ENCODE results near the gene RCHY1. TPM values are rescaled to one million over a fixed set of nuclear protein-coding genes. Genes with fewer than 3 reads are reported as not detected.
"Not testable (repeated sequence)": the region's sequence is repeated elsewhere in the genome, so short reads cannot be mapped to it uniquely, and the experiment has no call there.

RCHY1 gene
- 10 to 100 TPM; 21.3 to 37.4 (median 27.4) TPM for polyA plus RNA-seq (ENCODE audit: low read depth in 6 of 6)

- H3K27me3 Mint-ChIP-seq, result no peaks in the 10 kb centered on the region
- H3K27ac Mint-ChIP-seq, result peak within 1 kb of the TSS in 5 of 6 donors; percentile 99
- H3K9me3 Mint-ChIP-seq, result peaks cover 0 to 3% (median 1%) of the 10 kb centered on the region in 7 donors
- H3K4me3 Mint-ChIP-seq, result peak within 1 kb of the TSS in 2 of 8 donors; percentile 96 to 99
- DNase-seq (peak; percentile 94), ATAC-seq (ENCODE audit: low read depth in 2 of 2) (peak; percentile 86 to 88)
- H3K4me1 Mint-ChIP-seq, result peaks cover 32 to 34% (median 34%) of the 10 kb centered on the region in 3 donors
- peaks cover 19 to 26% of the 10 kb centered on the region in 2 donors for H3K36me3 Mint-ChIP-seq
Observed at GRCh38 chr4:75514131-75514948, at the start of gene RCHY1, which contains the start of gene THAP6. Gene RCHY1 (minus strand): TSS chr4:75514403. CDS start chr4:75514286, 117 bp downstream. Gene THAP6 (plus strand): TSS chr4:75514473. CDS start chr4:75515453, 980 bp downstream.

- no peak overlapping the region for H3K27ac Mint-ChIP-seq
- no peak for DNase-seq
- peaks cover 0 to 4% of the 10 kb centered on the region in 2 donors for H3K36me3 Mint-ChIP-seq
- no peaks in the 10 kb centered on the region for H3K9me3 Mint-ChIP-seq
- H3K4me3 Mint-ChIP-seq, result no peak overlapping the region
- no peaks in the 10 kb centered on the region for H3K4me1 Mint-ChIP-seq
- peaks cover 0 to 41% (median 29%) of the 10 kb centered on the region in 3 donors for H3K27me3 Mint-ChIP-seq
- no peak for ATAC-seq (ENCODE audit: low read depth in 2 of 2)
Observed at GRCh38 chr4:75561789-75562188, 47.6 kb upstream of the RCHY1 start.

GRCh38 chr4:75557696-75558095 lies 43.5 kb upstream of the RCHY1 start:
- Mint-ChIP-seq H3K9me3 (no peaks in the 10 kb centered on the region), H3K4me3 (no peak overlapping the region), H3K4me1 (no peaks in the 10 kb centered on the region), H3K27ac (no peak overlapping the region), H3K36me3 (no peaks in the 10 kb centered on the region), H3K27me3 (peaks cover 8 to 35% (median 34%) of the 10 kb centered on the region in 3 donors)
- ATAC-seq (ENCODE audit: low read depth in 2 of 2) (no peak), DNase-seq (no peak)

GRCh38 chr4:75555294-75556164 lies 41.3 kb upstream of the RCHY1 start, which contains the start of gene ODAPH:
Gene ODAPH (plus strand): TSS chr4:75556066. CDS start chr4:75556083, 17 bp downstream.
- H3K27me3 Mint-ChIP-seq, result peaks cover 8 to 28% (median 26%) of the 10 kb centered on the region in 3 donors
- H3K4me3 Mint-ChIP-seq, result no peak within 1 kb of the TSS
- no peaks in the 10 kb centered on the region for H3K36me3 Mint-ChIP-seq
- H3K9me3 Mint-ChIP-seq, result no peaks in the 10 kb centered on the region
- H3K27ac Mint-ChIP-seq, result no peak within 1 kb of the TSS
- ATAC-seq (ENCODE audit: low read depth in 2 of 2) (peak in 1 of 2 donors; percentile 47), DNase-seq (no peak)
- no peaks in the 10 kb centered on the region for H3K4me1 Mint-ChIP-seq

- no peak for ATAC-seq (ENCODE audit: low read depth in 2 of 2)
- H3K4me1 Mint-ChIP-seq, result peaks cover 0 to 5% (median 0%) of the 10 kb centered on the region in 3 donors
- peaks cover 0 to 5% (median 0%) of the 10 kb centered on the region in 7 donors for H3K9me3 Mint-ChIP-seq
- no peak for DNase-seq
- H3K36me3 Mint-ChIP-seq, result no peaks in the 10 kb centered on the region
- H3K4me3 Mint-ChIP-seq, result no peak overlapping the region
- H3K27me3 Mint-ChIP-seq, result peaks cover 8 to 11% (median 8%) of the 10 kb centered on the region in 3 donors
- no peak overlapping the region for H3K27ac Mint-ChIP-seq
Observed at GRCh38 chr4:75552452-75552851, 38.2 kb upstream of the RCHY1 start.

- peak overlapping the region in 1 of 6 donors; percentile 26 for H3K27ac Mint-ChIP-seq
- peaks cover 0 to 5% of the 10 kb centered on the region in 2 donors for H3K36me3 Mint-ChIP-seq
- H3K4me1 Mint-ChIP-seq, result peaks cover 0 to 5% (median 0%) of the 10 kb centered on the region in 3 donors
- DNase-seq (no peak), ATAC-seq (ENCODE audit: low read depth in 2 of 2) (no peak)
- H3K4me3 Mint-ChIP-seq, result no peak overlapping the region
- H3K9me3 Mint-ChIP-seq, result peaks cover 0 to 5% (median 0%) of the 10 kb centered on the region in 7 donors
- no peaks in the 10 kb centered on the region for H3K27me3 Mint-ChIP-seq
Observed at GRCh38 chr4:75549019-75549418, 34.8 kb upstream of the RCHY1 start.

- Mint-ChIP-seq H3K4me1 (peaks cover 0 to 5% (median 0%) of the 10 kb centered on the region in 3 donors), H3K9me3 (peaks cover 0 to 5% (median 0%) of the 10 kb centered on the region in 7 donors), H3K27ac (no peak overlapping the region), H3K27me3 (no peaks in the 10 kb centered on the region), H3K36me3 (peaks cover 0 to 14% of the 10 kb centered on the region in 2 donors), H3K4me3 (peak overlapping the region in 1 of 8 donors; percentile 21)
- ATAC-seq (ENCODE audit: low read depth in 2 of 2), result no peak
- no peak for DNase-seq
Observed at GRCh38 chr4:75547647-75548387, 33.6 kb upstream of the RCHY1 start.

- Mint-ChIP-seq H3K9me3 (peaks cover 0 to 5% (median 0%) of the 10 kb centered on the region in 7 donors), H3K36me3 (peaks cover 0 to 21% of the 10 kb centered on the region in 2 donors), H3K4me1 (peaks cover 0 to 5% (median 0%) of the 10 kb centered on the region in 3 donors), H3K27me3 (no peaks in the 10 kb centered on the region), H3K4me3 (no peak overlapping the region), H3K27ac (peak overlapping the region in 1 of 6 donors; percentile 54)
- ATAC-seq (ENCODE audit: low read depth in 2 of 2) (no peak), DNase-seq (no peak)
Observed at GRCh38 chr4:75545526-75545925, 31.3 kb upstream of the RCHY1 start.

GRCh38 chr4:75544870-75545269 lies 30.7 kb upstream of the RCHY1 start:
- Mint-ChIP-seq H3K4me3 (no peak overlapping the region), H3K27me3 (no peaks in the 10 kb centered on the region), H3K9me3 (peaks cover 0 to 5% (median 0%) of the 10 kb centered on the region in 7 donors), H3K27ac (no peak overlapping the region), H3K36me3 (peaks cover 0 to 21% of the 10 kb centered on the region in 2 donors), H3K4me1 (peaks cover 0 to 5% (median 0%) of the 10 kb centered on the region in 3 donors)
- DNase-seq (no peak), ATAC-seq (ENCODE audit: low read depth in 2 of 2) (no peak)

GRCh38 chr4:75544220-75544619 lies 30.0 kb upstream of the RCHY1 start:
- not testable (repeated sequence) for ATAC-seq (ENCODE audit: low read depth in 2 of 2); H3K4me1 Mint-ChIP-seq; DNase-seq; H3K27me3 Mint-ChIP-seq; H3K4me3 Mint-ChIP-seq; H3K9me3 Mint-ChIP-seq
- H3K36me3 Mint-ChIP-seq, result peaks cover 0 to 21% of the 10 kb centered on the region in 2 donors
- H3K27ac Mint-ChIP-seq, result peak overlapping the region in 2 of 6 donors; percentile 32 to 64

- ATAC-seq (ENCODE audit: low read depth in 2 of 2) (no peak), DNase-seq (no peak)
- H3K4me1 Mint-ChIP-seq, result no peaks in the 10 kb centered on the region
- H3K9me3 Mint-ChIP-seq, result no peaks in the 10 kb centered on the region
- H3K4me3 Mint-ChIP-seq, result no peak overlapping the region
- H3K36me3 Mint-ChIP-seq, result peaks cover 0 to 21% of the 10 kb centered on the region in 2 donors
- H3K27ac Mint-ChIP-seq, result peak overlapping the region in 1 of 6 donors; percentile 6
- no peaks in the 10 kb centered on the region for H3K27me3 Mint-ChIP-seq
Observed at GRCh38 chr4:75542824-75543223, 28.6 kb upstream of the RCHY1 start.

- not testable (repeated sequence) for ATAC-seq (ENCODE audit: low read depth in 2 of 2); H3K4me1 Mint-ChIP-seq; DNase-seq; H3K27me3 Mint-ChIP-seq
- Mint-ChIP-seq H3K27ac (peak overlapping the region in 1 of 6 donors; percentile 38), H3K9me3 (peaks cover 5 to 14% (median 9%) of the 10 kb centered on the region in 7 donors), H3K36me3 (peaks cover 14 to 19% of the 10 kb centered on the region in 2 donors), H3K4me3 (peak overlapping the region in 1 of 8 donors; percentile 71)
Observed at GRCh38 chr4:75537308-75537707, 23.1 kb upstream of the RCHY1 start.
